SKM-1 (cell line): Measurements from ENCODE around the gene TRIM65.
"Not testable (repeated sequence)": the region's sequence is repeated elsewhere in the genome, so short reads cannot be mapped to it uniquely, and the experiment has no call there.

Source experiments
- DNase-seq: peaks from one replicate; lab custom pipeline; 2025; ENCODE audit not compliant: unreplicated experiment; lab: John Stamatoyannopoulos, UW

Gene TRIM65

GRCh38 chr17:75897160-75898019, 639 bp upstream of the TRIM65 start:
- no peak for DNase-seq

GRCh38 chr17:75895370-75896155, 1.2 kb downstream of the TRIM65 start:
- no peak for DNase-seq

GRCh38 chr17:75894049-75894733, 2.6 kb downstream of the TRIM65 start:
- DNase-seq = no peak

GRCh38 chr17:75893305-75894048, 3.3 kb downstream of the TRIM65 start:
- DNase-seq = no peak

- no peak for DNase-seq
Observed at GRCh38 chr17:75892556-75893224, 4.1 kb downstream of the TRIM65 start.

- no peak for DNase-seq
Observed at GRCh38 chr17:75891605-75892555, 4.9 kb downstream of the TRIM65 start.

GRCh38 chr17:75891022-75891604, 5.6 kb downstream of the TRIM65 start:
- no peak for DNase-seq

GRCh38 chr17:75889454-75889853, 7.3 kb downstream of the TRIM65 start:
- DNase-seq = no peak

GRCh38 chr17:75888484-75888883, 8.3 kb downstream of the TRIM65 start:
- no peak for DNase-seq

- DNase-seq = not testable (repeated sequence)
Observed at GRCh38 chr17:75885860-75886259, 10.9 kb downstream of the TRIM65 start.

GRCh38 chr17:75885431-75885830, 11.3 kb downstream of the TRIM65 start:
- DNase-seq = no peak

- no peak for DNase-seq
Observed at GRCh38 chr17:75881678-75882454, 14.9 kb downstream of the TRIM65 start.

- DNase-seq = no peak
Observed at GRCh38 chr17:75880266-75880665, 16.5 kb downstream of the TRIM65 start.

GRCh38 chr17:75878174-75878998, 18.4 kb downstream of the TRIM65 start, which contains the start of gene TRIM47:
TSS of gene TRIM47 (minus strand) at chr17:75878581. CDS start at chr17:75878548, 33 bp downstream.
- DNase-seq = no peak

- peak; percentile 46 for DNase-seq
Observed at GRCh38 chr17:75877752-75878173, 19.0 kb downstream of the TRIM65 start.

- DNase-seq = no peak
Observed at GRCh38 chr17:75876938-75877751, 19.6 kb downstream of the TRIM65 start.
